IMR-90 (cell line): ENCODE data around the gene FAM90A1.
"Not testable (repeated sequence)": the region's sequence is repeated elsewhere in the genome, so short reads cannot be mapped to it uniquely, and the experiment has no call there.

Experiments
- BHLHE40 ChIP-seq: fragments of 150-350 bp; IDR thresholded peaks from 2 replicates; pipeline ENCODE4 v1.6.1; 2016; ENCODE audit warnings: mild to moderate bottlenecking, low read depth, low read length
- CEBPB ChIP-seq: IDR thresholded peaks from 2 replicates; pipeline ENCODE4 v1.6.1; 2012; ENCODE audit warnings: low read depth, low read length, improper control_type of control experiment
- CTCF ChIP-seq: conservative IDR thresholded peaks from 2 replicates; pipeline ENCODE4 v1.5.1; 2012; ENCODE audit warnings: mild to moderate bottlenecking, low read depth, low read length, improper control_type of control experiment
- POLR2A ChIP-seq: IDR thresholded peaks from 2 replicates; pipeline ENCODE4 v1.6.1; 2012; ENCODE audit warnings: mild to moderate bottlenecking, low read depth, low read length
- SMC3 ChIP-seq: fragments of 150-350 bp; IDR thresholded peaks from 2 replicates; pipeline ENCODE4 v1.6.1; 2016; ENCODE audit warnings: low read depth, mild to moderate bottlenecking, antibody characterized with exemption, low read length, moderate library complexity
- USF2 ChIP-seq: fragments of 150-350 bp; IDR thresholded peaks from 2 replicates; pipeline ENCODE4 v1.6.1; 2017; ENCODE audit warnings: mild to moderate bottlenecking, antibody characterized with exemption, low read length, low read depth

GRCh38 chr12:8179989-8180585 is 47.3 kb downstream of the FAM90A1 start:
- peak; percentile 62 for TF ChIP-seq CTCF
- not testable (repeated sequence) for TF ChIP-seq BHLHE40, POLR2A, USF2, CEBPB
- TF ChIP-seq SMC3: peak; percentile 58
